Measurements from ENCODE around the gene DUSP6. TPM values are rescaled to one million over a fixed set of nuclear protein-coding genes. Genes with fewer than 3 reads are reported as not detected.

DUSP6 gene
- total and polyA plus RNA-seq, 12 donors = 12.3 to 81.8 (median 39.9) TPM

DNA sequence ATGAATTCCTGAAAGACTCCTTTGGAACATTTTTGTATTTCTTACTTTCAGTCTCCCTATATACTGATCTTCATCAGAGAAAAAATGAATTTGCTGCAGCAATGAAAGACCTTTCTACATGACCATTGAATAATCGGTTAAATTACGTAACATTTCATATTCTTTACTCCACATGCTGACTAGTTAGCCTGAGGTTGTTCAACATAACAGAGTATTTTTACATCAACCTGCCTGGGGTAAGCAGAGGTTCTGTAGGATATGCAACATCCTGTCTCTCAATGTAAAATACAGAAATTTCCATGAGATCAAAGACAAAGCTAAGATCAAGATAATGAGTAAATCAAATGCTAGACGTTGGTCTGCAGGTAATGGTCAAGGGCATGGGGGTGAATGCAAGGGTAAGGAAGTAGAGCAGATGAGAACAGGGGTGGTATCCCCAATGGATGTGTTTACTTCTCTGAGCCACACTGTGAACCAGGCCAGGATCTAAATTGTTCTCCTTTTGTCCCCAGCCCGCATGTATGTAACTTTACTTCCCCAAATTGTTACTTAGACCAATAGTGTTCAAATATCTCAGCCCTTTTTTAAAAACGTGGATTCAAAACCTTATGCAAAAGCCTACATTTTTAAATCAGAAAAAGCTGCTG lies 45.4 kb downstream of the DUSP6 start:
- TF ChIP-seq, protein P1, sequence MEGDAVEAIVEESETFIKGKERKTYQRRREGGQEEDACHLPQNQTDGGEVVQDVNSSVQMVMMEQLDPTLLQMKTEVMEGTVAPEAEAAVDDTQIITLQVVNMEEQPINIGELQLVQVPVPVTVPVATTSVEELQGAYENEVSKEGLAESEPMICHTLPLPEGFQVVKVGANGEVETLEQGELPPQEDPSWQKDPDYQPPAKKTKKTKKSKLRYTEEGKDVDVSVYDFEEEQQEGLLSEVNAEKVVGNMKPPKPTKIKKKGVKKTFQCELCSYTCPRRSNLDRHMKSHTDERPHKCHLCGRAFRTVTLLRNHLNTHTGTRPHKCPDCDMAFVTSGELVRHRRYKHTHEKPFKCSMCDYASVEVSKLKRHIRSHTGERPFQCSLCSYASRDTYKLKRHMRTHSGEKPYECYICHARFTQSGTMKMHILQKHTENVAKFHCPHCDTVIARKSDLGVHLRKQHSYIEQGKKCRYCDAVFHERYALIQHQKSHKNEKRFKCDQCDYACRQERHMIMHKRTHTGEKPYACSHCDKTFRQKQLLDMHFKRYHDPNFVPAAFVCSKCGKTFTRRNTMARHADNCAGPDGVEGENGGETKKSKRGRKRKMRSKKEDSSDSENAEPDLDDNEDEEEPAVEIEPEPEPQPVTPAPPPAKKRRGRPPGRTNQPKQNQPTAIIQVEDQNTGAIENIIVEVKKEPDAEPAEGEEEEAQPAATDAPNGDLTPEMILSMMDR (IDR thresholded peaks at IDR 0.05) = no peak
- TF ChIP-seq POLR2A (IDR thresholded peaks at IDR 0.05) = no peak
- no peaks in the 10 kb centered on the region for H3K4me1 ChIP-seq (replicated peaks in 1 of 2)
- H3K36me3 ChIP-seq (replicated peaks in 1 of 2) = no peaks in the 10 kb centered on the region
- DNase-seq = no peak
- no peak overlapping the region for H3K27ac ChIP-seq
- no peak overlapping the region for H3K4me3 ChIP-seq
- no peaks in the 10 kb centered on the region for H3K27me3 ChIP-seq
- intact Hi-C loops (cut with DNase I) = no loop called here
- 58 to 66% (median 63%) methylated on average over 5 of the region's 5 CpGs for WGBS, 4 donors
- H3K9me3 ChIP-seq (replicated peaks in 1 of 3) = no peaks in the 10 kb centered on the region

DNA sequence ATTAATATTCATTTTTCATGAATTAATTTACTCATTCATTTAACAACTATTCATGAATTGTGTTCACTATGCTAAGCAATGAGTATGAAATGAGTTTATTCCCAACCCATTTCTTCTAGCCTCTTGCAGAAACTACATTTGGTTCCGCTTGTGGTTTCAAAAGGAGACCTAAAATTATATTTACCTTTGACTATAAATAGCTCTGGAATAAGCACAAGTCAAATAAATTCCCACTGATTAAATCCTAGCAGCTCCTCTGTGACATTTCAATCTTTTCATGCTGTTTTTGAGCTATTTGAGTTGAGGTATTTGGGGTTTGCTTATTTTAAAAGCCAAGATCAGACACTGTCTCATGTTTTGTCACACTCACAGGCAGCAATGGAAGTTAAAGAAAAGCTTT lies 46.9 kb downstream of the DUSP6 start:
- WGBS, 4 donors = 71 to 90% (median 80%) methylated on average over 1 of the region's 1 CpG
- Histone ChIP-seq H3K27me3 (no peaks in the 10 kb centered on the region), H3K4me1 (replicated peaks in 1 of 2) (no peaks in the 10 kb centered on the region), H3K4me3 (no peak overlapping the region), H3K36me3 (replicated peaks in 1 of 2) (no peaks in the 10 kb centered on the region), H3K27ac (no peak overlapping the region), H3K9me3 (replicated peaks in 1 of 3) (peaks cover 0 to 4% (median 0%) of the 10 kb centered on the region in 3 donors)
- no peak for DNase-seq
- intact Hi-C loops (cut with DNase I) = no loop called here
- TF ChIP-seq, protein P1 (IDR thresholded peaks at IDR 0.05) = no peak
- no peak for TF ChIP-seq POLR2A (IDR thresholded peaks at IDR 0.05)

DNA sequence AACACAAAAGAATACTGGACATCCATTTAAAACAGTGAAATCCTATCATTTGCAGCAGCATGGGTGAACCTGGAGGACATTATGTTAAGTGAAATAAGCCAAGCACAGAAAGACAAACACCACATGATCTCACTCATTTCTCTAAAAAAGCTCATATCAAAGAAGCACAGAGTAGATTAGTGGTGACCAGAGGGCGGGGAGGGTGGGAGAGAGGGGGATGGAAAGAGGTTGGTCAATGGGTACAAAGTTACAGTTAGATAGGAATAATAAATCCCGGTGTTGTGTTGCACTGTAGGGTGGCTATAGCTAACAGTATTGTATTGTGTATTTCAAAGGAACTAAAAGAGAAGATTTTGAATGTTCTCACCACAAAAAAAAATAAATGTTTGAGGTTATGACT lies 52.4 kb downstream of the DUSP6 start:
- Histone ChIP-seq H3K27me3 (no peaks in the 10 kb centered on the region), H3K27ac (no peak overlapping the region), H3K4me3 (no peak overlapping the region), H3K4me1 (replicated peaks in 1 of 2) (no peaks in the 10 kb centered on the region), H3K36me3 (replicated peaks in 1 of 2) (no peaks in the 10 kb centered on the region), H3K9me3 (replicated peaks in 1 of 3) (peaks cover 0 to 4% (median 0%) of the 10 kb centered on the region in 3 donors)
- TF ChIP-seq, protein P1 (IDR thresholded peaks at IDR 0.05) = no peak
- no peak for DNase-seq
- WGBS, 4 donors = 41 to 88% (median 59%) methylated on average over 2 of the region's 2 CpGs
- intact Hi-C loops (cut with DNase I) = no loop called here

DNA sequence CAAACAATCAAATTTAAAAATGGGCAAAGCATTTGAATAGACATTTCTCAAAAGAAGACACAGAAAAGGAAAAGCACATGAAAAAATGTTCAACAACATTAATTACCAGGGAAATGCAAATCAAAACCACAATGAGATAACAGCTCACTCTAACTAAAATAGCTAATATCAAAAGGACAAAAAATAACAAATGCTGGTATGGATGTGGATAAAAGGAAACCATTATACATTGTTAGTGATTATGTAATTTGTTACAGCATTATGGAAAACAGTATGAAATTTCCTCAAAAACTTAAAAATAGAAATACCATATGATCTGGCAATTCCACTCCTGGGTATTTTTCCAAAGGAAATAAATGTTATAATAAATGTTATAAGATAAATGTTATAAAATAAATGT lies 52.9 kb downstream of the DUSP6 start:
- peaks cover 0 to 4% (median 0%) of the 10 kb centered on the region in 3 donors for H3K9me3 ChIP-seq (replicated peaks in 1 of 3)
- no peaks in the 10 kb centered on the region for H3K36me3 ChIP-seq (replicated peaks in 1 of 2)
- intact Hi-C loops (cut with DNase I) = no loop called here
- no peak overlapping the region for H3K27ac ChIP-seq
- no peaks in the 10 kb centered on the region for H3K4me1 ChIP-seq (replicated peaks in 1 of 2)
- H3K4me3 ChIP-seq = no peak overlapping the region
- H3K27me3 ChIP-seq = no peaks in the 10 kb centered on the region
- TF ChIP-seq, protein P1 (IDR thresholded peaks at IDR 0.05) = no peak
- DNase-seq = no peak

Small RNA genes lying within 50 kb of the gene (small RNA-seq; reads per million reads assigned to genes)
- gene MRPS6P4 = 0 reads per million in 2 donors

Other genes starting within 250 kb of the DUSP6 start
- gene GALNT4, start 172.3 kb upstream of the DUSP6 start, total RNA-seq = 1 to 10 TPM; 3.6 to 7.2 (median 5.8) TPM
- 1 to 10 TPM in 1 of 3 donors, under 1 TPM in 2; 0.74 to 3.6 (median 0.97) TPM for gene GALNT4, start 172.3 kb upstream of the DUSP6 start, polyA plus RNA-seq
- gene POC1B, start 173.5 kb upstream of the DUSP6 start, total RNA-seq = 10 to 100 TPM in 7 of 9 donors, 1 to 10 TPM in 2; 5.4 to 18.5 (median 12.1) TPM
- 10 to 100 TPM in 1 of 3 donors, 1 to 10 TPM in 2; 3.3 to 15.3 (median 4.9) TPM for gene POC1B, start 173.5 kb upstream of the DUSP6 start, polyA plus RNA-seq